Epithelial cell of proximal tubule (primary cell): ENCODE measurements around the gene RETN. TPM values are rescaled to one million over a fixed set of nuclear protein-coding genes. Genes with fewer than 3 reads are reported as not detected.

Experiments
- DNase-seq: peaks from one replicate; pipeline ENCODE4 v3.0.0-alpha.2; 2011; ENCODE audit warnings: low read depth
- H3K4me3 ChIP-seq: 2 replicates; pipeline ENCODE4 v1.5.1; 2011; ENCODE audit warnings: low read depth, mild to moderate bottlenecking, low read length
- total RNA-seq: library from RNA; depleted of rRNA; stranded (reverse); fragments of >200 nt; gene quantifications from 2 replicates; pipeline ENCODE4 v1.2.3, GENCODE V29; 2015
- TF ChIP-seq, protein P1 (sequence below): conservative IDR thresholded peaks from 2 replicates; pipeline ENCODE4 v1.5.1; 2012; ENCODE audit warnings: low read depth, mild to moderate bottlenecking, low read length

RETN gene
- total RNA-seq, 1 donor from 2014 or later, result not detected

GRCh38 chr19:7662657-7663056 lies 6.2 kb upstream of the RETN start:
- no peak for DNase-seq
- TF ChIP-seq, protein P1, sequence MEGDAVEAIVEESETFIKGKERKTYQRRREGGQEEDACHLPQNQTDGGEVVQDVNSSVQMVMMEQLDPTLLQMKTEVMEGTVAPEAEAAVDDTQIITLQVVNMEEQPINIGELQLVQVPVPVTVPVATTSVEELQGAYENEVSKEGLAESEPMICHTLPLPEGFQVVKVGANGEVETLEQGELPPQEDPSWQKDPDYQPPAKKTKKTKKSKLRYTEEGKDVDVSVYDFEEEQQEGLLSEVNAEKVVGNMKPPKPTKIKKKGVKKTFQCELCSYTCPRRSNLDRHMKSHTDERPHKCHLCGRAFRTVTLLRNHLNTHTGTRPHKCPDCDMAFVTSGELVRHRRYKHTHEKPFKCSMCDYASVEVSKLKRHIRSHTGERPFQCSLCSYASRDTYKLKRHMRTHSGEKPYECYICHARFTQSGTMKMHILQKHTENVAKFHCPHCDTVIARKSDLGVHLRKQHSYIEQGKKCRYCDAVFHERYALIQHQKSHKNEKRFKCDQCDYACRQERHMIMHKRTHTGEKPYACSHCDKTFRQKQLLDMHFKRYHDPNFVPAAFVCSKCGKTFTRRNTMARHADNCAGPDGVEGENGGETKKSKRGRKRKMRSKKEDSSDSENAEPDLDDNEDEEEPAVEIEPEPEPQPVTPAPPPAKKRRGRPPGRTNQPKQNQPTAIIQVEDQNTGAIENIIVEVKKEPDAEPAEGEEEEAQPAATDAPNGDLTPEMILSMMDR, result no peak
- H3K4me3 ChIP-seq, result no peak overlapping the region

DNA sequence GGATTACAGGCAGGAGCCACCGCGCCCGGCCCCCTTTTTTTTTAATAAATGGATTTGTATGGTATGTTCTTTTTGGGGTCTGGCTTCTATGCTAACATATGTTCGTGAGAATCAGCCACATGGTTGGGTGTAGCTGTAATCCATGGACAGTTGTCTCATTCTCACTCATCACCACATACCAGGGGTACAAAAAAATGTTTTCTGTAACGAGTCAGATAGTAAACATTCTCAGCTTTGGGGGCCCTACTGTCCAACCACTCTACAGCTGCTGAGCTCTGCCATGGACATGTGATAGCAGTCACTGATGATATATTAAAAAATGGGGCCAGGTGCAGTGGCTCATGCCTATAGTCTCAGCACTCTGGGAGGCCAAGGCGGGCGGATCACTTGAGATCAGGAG lies 5.1 kb upstream of the RETN start:
- no peak overlapping the region for H3K4me3 ChIP-seq
- TF ChIP-seq, protein P1, result no peak
- DNase-seq, result no peak

GRCh38 chr19:7665076-7665475 lies 3.8 kb upstream of the RETN start:
- DNase-seq, result no peak
- H3K4me3 ChIP-seq, result no peak overlapping the region
- TF ChIP-seq, protein P1, result no peak

DNA sequence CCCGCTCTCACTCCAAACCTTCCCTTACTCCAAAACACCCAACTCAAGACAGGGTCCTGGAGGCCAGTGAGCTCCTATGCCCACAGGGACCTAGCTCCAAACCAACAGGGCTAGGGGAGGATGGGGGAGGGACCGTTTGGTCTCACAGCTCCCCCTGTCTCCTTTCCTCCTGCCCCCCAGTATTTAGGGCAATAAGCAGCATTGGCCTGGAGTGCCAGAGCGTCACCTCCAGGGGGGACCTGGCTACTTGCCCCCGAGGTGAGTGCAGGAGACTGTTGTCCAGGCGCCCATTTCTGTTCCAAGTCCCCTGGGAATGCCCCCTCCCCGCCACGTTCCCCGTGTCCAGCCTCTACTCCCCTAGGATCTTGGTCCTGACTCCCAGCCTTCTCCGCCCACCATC lies 792 bp downstream of the RETN start:
- TF ChIP-seq, protein P1, result no peak
- DNase-seq, result no peak
- no peak overlapping the region for H3K4me3 ChIP-seq

DNA sequence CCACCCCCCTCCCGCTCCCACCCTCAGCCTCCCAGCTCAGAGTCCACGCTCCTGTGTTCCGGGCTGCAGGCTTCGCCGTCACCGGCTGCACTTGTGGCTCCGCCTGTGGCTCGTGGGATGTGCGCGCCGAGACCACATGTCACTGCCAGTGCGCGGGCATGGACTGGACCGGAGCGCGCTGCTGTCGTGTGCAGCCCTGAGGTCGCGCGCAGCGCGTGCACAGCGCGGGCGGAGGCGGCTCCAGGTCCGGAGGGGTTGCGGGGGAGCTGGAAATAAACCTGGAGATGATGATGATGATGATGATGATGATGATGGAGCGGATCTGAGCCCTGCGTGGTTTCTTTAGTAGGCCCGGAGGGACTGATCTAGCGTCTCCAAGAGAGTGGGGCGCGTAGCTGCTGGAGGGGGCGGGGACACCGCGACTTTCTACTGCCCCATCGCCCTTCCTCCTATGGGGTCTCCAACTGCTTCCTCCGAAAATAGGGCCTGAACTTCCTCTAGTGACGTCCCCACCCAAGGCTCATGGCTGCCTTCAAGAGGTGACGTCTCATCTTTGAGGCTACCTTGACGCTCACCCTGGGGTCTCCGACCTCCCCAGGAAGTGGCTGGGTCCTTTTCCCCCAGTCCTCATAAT lies 1.4 kb downstream of the RETN start:
- DNase-seq, result no peak
- TF ChIP-seq, protein P1, result no peak
- H3K4me3 ChIP-seq, result no peak overlapping the region

DNA sequence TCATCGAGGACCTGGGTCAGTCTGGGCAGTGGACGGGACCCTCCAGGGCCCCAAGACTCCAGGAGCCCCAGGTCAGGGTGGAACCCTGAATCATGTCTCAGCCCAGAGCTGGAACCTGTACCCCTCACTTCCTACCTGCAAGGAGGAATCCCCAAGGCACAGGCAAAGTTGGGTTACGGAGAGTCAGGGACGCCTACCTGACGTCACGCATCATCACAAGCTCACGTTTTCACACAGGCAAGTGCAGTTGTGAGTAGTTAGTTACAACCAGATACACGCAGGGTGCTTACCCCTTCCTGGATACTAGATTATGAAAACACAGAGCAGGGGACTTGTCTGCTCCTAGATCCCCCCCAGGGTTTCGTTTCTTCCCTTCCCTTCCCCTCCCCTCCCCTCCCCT lies 1.9 kb downstream of the RETN start:
- TF ChIP-seq, protein P1, result no peak

GRCh38 chr19:7672522-7672921 lies 3.7 kb downstream of the RETN start:
- H3K4me3 ChIP-seq, result no peak overlapping the region
- DNase-seq, result no peak
- TF ChIP-seq, protein P1, result no peak

More for the DNA sequence above, 1.9 kb downstream of the RETN start:
- no peak for DNase-seq
- H3K4me3 ChIP-seq, result no peak overlapping the region
